Measurements from ENCODE around the gene RXFP4.
"Not testable (repeated sequence)": the region's sequence is repeated elsewhere in the genome, so short reads cannot be mapped to it uniquely, and the experiment has no call there.

The RXFP4 gene

DNA sequence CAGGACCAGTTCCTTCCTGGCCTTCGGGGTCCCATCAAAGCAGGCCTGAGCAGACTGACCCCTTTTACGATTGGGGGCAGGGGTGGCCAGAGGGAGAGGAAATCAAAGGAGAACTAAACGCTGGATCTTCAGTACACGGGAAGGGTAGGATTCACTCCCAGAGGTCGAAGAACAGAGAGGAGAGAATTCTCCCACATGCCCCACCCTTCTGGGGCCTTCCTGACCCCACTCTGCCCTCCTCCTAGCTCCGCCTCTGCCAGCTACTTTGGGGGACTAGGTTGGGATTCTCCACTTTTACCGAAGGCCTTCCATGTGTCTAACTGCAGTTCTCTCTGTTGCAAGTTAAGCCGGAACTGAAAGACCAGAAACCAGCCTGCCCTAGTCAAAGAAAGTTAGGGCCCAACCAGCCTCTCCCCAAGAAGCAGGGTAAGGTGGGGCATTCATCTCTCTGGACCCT is 37.6 kb downstream of the RXFP4 start:
- DNase-seq (ENCODE audit: low spot score) = no peak

DNA sequence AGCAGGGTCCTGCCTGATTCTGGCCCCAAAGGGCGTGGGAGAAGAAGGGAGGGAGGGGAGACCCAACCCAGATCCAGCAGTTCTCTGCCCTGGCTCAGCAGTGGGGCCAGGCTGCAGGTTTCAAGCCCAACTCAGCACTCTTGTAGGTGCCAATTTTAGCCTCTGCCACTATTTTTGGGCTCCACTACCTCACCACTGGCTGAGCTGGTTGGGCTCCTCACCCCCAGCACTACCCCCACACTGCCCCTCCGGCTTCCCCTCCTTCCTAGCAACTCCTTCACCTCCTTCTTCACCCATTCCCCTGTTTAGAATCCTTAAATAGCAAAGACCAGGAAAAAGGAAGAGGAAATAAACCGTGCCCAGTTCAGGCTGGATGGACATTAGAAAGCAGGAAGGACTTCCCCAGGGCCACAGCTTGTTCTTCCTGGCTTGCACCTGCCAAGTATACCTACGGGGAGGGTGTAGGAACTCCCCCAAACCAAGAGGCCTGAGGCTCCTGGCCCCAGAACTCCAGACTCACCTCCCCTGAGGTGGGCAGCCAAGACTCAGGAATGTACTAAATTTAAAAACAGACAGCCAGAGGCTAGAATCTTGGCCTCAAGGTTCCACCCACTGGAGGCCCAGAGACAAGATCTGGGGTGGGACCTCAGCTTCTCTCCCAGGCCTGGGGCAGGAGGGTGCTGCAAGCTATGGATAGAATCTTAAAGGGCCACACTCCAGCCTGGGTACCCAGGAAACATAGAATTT is 38.3 kb downstream of the RXFP4 start:
- no peak for DNase-seq (ENCODE audit: low spot score)

DNA sequence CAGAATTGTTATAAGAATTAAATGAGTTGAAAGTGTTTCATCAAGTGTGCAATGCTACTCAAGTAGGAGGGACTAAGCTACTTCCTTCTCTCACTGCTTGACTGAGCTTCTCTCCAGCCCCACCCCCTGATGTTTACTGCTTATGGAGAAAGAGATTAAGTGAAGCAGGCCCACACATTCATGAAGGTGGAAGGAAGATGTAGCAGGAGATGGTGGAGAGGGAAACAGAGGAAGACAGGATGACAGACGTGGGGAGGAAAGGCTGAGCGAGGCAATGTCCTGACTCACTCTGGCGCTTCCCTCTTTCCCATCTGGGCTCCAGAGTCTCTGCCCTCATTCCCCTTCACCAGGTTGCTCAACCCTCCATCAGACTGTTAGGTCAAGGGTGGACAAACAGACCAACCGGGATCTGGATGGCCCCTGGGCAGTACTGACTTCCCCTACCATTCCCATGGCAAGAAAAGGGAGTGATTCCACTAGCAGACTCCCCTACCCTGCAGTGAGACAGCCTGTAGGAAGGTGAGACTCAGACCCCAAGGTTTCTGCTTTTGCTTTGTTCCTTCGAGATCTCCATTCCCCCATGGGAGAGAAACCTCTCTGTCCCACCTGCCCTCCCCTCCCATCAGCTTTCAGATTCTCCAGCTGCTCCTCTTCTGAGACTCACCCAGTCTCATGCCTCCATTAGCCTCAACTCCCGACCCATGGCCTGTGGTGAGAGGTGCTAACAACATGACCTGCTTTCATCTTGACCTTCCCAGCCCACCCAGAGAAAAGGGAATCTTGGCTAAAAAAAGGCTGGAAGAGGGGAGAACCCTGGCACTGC is 40.0 kb downstream of the RXFP4 start:
- DNase-seq (ENCODE audit: low spot score) = no peak

DNA sequence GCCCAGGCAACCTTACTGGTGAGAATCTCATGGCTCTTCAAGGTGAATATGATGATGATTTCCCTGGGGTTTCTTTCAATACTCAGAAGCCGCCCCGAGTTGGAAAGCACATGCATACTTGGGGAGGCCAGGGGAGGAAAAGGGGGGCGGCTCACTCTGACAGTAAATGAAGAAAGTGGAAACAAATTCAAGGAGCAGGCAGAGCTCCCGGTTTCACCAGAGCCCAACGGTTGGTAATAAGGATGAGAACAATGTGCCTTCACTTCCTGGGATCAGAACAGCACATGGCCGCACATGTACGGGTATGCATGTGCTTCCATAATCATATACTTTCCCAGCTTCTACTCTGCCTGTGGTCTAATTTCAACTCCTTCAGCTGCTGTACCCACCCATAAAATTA is 40.7 kb downstream of the RXFP4 start:
- DNase-seq (ENCODE audit: low spot score) = no peak

DNA sequence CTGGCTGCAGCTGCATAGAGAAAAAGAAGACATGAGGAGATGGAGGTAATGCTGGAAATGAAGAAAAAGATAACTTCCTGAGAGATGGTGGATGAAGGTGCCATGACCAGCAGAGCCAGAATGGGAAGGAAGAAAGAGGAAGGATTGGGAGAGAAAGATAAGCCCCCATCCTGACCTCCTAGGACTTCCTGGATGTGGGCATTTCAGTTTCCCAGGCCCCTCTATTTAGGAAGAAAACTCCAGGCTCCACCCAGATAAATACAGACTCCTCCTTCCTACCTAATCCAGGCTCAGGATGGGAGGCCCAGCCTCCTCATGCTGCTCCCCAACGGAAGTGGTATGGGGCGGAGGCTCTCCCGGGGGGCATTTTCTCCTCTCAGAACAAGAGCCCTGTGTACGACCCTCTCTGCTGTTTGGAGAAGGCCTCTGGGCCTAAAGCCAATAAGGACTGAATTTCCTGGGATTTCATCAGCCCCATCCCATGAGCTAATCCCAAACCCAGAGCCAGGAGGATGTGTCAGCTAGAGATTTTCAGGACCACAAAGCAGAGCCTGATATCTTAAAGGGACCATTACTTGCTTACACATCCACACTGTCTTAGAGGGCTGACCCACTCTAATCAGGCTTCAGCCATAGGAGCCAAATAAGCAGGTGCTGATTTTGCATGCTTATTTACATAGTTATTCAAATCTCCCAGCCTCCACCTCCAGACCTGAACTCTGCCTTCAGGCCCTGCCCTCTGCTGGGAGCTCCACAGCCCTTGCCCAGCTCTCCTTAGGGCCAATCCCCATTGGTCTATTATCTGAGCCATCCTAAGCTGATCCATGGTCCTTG is 42.0 kb downstream of the RXFP4 start:
- no peak for DNase-seq (ENCODE audit: low spot score)

DNA sequence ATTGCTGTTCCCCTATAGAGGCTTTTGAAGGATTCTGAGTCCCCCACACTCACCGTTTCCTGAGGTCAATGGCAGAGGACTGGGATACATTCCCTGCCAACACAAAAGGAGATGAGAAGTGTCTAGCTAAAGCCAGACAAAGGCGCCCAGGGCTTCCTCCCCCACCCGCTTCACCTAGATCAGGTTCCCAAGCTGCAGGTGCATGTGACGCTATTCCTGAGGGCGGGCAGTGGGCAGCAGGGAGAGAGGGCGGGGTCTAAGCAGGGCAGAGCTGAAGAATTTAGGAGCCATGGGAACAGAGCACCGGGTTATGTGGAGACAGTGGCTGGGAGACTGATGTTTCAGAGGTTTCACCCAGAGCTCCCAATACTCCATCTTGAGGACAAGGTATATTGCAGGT is 42.9 kb downstream of the RXFP4 start:
- DNase-seq (ENCODE audit: low spot score) = no peak

DNA sequence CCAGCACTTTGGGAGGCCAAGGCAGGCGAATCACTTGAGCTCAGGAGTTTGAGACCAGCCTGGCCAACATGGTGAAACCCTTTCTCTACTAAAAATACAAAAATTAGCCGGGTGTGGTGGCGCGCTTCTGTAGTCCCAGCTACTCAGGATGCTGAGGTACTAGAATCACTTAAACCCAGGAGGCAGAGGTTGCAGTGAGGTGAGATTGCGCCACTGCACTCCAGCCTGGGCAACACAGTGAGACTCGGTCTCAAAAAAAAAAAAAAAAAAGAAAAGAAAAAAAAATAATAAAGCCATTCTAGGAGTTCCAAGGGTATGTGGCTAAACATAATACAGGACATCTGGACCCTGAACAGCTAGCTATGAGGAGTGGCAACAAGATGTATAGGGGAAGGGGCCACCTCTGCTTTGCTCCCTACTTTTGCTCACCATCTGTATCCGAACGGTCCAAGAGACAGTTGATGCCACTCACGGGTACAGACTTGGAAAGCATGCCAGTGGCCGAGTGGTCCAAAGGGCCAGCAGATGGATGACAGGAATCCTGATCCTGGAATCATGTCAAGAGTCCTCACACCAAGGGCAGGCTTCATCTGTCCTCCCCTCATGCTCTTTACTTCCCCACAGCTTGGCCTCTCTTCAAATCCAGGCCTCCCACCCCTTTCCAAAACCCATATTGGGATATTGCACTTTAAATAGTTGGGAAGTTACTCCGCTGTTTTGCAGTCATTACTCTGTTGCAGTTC is 43.6 kb downstream of the RXFP4 start:
- not testable (repeated sequence) for DNase-seq (ENCODE audit: low spot score)

DNA sequence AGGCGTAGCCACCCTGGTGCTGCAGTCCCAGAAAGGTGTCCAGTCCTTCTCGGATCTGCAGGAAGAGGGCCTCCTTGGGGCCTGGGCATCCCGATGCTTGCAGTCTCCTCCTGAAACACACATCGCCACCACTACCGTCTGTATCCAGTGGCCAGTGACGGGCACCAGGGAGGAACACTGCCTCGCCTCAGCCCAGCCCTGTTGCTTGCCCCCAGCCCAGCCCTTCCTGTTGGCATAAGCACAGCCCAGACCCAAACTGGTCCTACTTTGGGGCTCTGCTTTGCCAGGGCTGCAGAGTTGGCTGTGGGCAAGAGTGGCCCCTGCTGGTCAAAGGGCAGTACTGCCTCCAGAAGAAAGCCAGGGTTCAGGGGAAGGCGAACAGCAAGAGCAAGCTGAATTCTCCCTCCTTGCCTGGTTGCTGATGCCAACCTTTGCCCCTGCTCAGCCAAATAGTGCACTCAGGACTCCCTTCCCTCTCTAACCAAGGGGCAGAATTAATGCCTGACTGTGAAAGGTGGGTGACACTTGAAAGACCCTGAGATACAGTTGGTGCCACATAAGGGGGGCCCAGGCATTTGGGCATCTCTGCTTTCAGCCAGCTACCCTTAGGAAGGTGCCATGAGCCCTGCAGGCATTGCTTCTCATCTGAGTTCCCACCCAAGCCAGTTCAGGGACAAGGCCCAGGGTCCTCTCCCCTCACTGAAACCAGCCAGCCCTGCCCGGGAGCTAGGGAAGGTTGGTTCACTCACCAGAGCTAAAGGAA is 48.0 kb downstream of the RXFP4 start:
- peak; percentile 70 for DNase-seq (ENCODE audit: low spot score)

DNA sequence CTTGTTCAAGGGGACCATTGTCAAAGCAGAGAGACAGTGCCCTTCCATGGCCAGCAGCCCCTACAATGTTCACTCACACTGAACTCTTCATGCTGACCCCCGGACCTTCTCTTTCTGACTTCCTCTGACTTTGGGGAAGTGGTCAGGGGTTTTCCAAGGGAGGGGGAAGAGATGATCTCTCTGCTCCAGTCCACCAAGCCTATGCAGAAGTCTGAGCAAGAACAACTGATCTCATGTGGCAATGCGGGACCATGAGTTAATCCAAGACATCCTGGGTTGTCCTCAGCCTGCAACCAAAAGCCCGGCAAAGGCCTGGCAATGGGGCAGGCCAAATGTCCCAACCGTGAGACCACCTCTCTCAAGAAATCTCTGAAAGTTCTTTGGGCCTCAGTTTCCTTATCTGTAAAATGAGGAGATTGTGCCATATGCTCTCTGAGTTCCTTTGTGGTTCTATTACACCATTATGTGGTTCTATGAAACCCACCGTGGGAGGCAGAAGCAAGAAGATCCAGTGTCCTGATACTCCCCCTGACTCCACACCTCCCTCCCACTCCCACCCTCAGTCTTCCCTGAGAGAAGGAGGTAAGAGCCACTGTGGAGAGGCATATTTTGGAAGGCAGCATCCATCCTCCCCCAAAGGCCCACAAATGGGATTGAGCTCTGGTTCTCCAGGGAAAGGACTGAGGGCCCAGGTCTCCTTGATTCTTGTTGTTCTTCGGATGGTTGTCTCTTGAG is 48.7 kb downstream of the RXFP4 start:
- DNase-seq (ENCODE audit: low spot score) = no peak

Data from kidney capillary endothelial cell (primary cell).